HepG2 (cell line): ENCODE data around the gene HOXC4. TPM values are rescaled to one million over a fixed set of nuclear protein-coding genes. Genes with fewer than 3 reads are reported as not detected.
"Not testable (repeated sequence)": the region's sequence is repeated elsewhere in the genome, so short reads cannot be mapped to it uniquely, and the experiment has no call there.

Experiments used
- ATAC-seq: fragments of 200-7000 bp; cut with Tn5 transposase; 3 replicates; pipeline ENCODE4 v1.9.1; 2020; ENCODE audit warnings: mild to moderate bottlenecking, moderate library complexity
- BruUV-seq: library from RNA; stranded (reverse); fragments of 400-500 nt; replicated peaks from 2 replicates; lab custom pipeline; 2021; lab: Mats Ljungman, UMichigan
- CTCF ChIA-PET: fragments of 300-600 bp; formaldehyde crosslinking; extraction: SDS; loops from one replicate; lab custom pipeline; 2021; ENCODE audit warnings: low total read pairs, inconsistent platforms, low intra/inter-chr PET ratio; lab: Yijun Ruan, JAX
- POLR2A ChIA-PET: fragments of 350-600 bp; sonication (Branson Sonifier 250); formaldehyde crosslinking; loops from one replicate; lab custom pipeline; 2020; ENCODE audit warnings: antibody characterized with exemption, inconsistent platforms; lab: Yijun Ruan, JAX
- DNase-seq: peaks from one replicate; pipeline ENCODE4 v3.0.0-alpha.2; 2015; ENCODE audit warnings: low spot score
- FAIRE-seq: peaks from 3 replicates; lab custom pipeline; 2011; peaks lifted over from hg19 to GRCh38; lab: Jason Lieb, UNC
- H2AFZ ChIP-seq: one replicate; pipeline ENCODE4 v1.6.1; 2011; ENCODE audit warnings: low read length, inconsistent platforms
- H3K27ac ChIP-seq: fragments of 300-600 bp; 3 replicates; pipeline ENCODE4 v1.8.0; 2011; ENCODE audit warnings: mixed run types, mild to moderate bottlenecking, mixed read lengths, low read length, inconsistent platforms; ENCODE audit not compliant: insufficient read depth; ENCODE audit errors: extremely low read length
- H3K27me3 ChIP-seq, 2 experiments: fragments of 200-600 bp in 1 of 2; 2 replicates in 1 of 2; 3 replicates in 1 of 2; pipeline versions ENCODE4 v1.6.0 to v1.8.0; 2011; ENCODE audit warnings: low read length in 2 of 2, mild to moderate bottlenecking in 2 of 2, moderate library complexity in 2 of 2, inconsistent platforms in 1 of 2; ENCODE audit not compliant: insufficient read depth in 2 of 2, control insufficient read depth in 1 of 2
- H3K36me3 ChIP-seq, 2 experiments: fragments of 200-600 bp in 1 of 2; replicated peaks in 1 of 2; 2 replicates in 1 of 2; 3 replicates in 1 of 2; pipeline versions ENCODE4 v1.5.1 to v1.8.0; 2011; ENCODE audit warnings: low read length in 2 of 2, inconsistent platforms in 1 of 2; ENCODE audit not compliant: insufficient read depth in 2 of 2, control insufficient read depth in 1 of 2
- H3K4me1 ChIP-seq: 2 replicates; pipeline ENCODE4 v1.5.1; 2012; ENCODE audit warnings: low read length, inconsistent platforms; ENCODE audit not compliant: insufficient read depth
- H3K4me2 ChIP-seq: 2 replicates; pipeline ENCODE4 v1.6.0; 2011; ENCODE audit warnings: low read depth, low read length, inconsistent platforms
- H3K4me3 ChIP-seq, 3 experiments: fragments of 200-600 bp in 1 of 3; sonication (generic), shearing (Covaris generic) in 1 of 3; replicated peaks in 1 of 3; 2 replicates each; pipeline ENCODE4 v1.5.1; 2011 to 2016; ENCODE audit warnings: low read length in 3 of 3, inconsistent platforms in 2 of 3, low read depth in 2 of 3, mild to moderate bottlenecking in 2 of 3, control low read depth in 1 of 3, mixed read lengths in 1 of 3; ENCODE audit not compliant: insufficient read depth in 1 of 3
- H3K79me2 ChIP-seq: one replicate; pipeline ENCODE4 v1.6.1; 2011; ENCODE audit warnings: low read length, inconsistent platforms; ENCODE audit not compliant: insufficient read depth
- H3K9ac ChIP-seq: 2 replicates; pipeline ENCODE4 v1.6.0; 2011; ENCODE audit warnings: mild to moderate bottlenecking, low read depth, low read length, inconsistent platforms; ENCODE audit not compliant: insufficient read depth
- H3K9me3 ChIP-seq: 2 replicates; pipeline ENCODE4 v1.5.1; 2012; ENCODE audit warnings: mild to moderate bottlenecking, low read length
- H4K20me1 ChIP-seq: 2 replicates; pipeline ENCODE4 v1.6.0; 2011; ENCODE audit warnings: inconsistent platforms, mild to moderate bottlenecking, low read length, moderate library complexity; ENCODE audit not compliant: insufficient read depth
- ATF1 ChIP-seq: IDR thresholded peaks from 2 replicates; pipeline ENCODE4 v1.6.1; 2016; ENCODE audit warnings: mild to moderate bottlenecking, control low read depth
- CREB1 ChIP-seq, 2 experiments: fragments of 450-650 bp in 1 of 2; IDR thresholded peaks; 2 replicates each; pipeline ENCODE4 v1.6.1; 2016 to 2017; ENCODE audit warnings: control low read depth in 1 of 2, mild to moderate bottlenecking in 1 of 2, missing compliant biosample characterization in 1 of 2, missing genetic modification characterization in 1 of 2
- E2F5 ChIP-seq: sonication (generic); formaldehyde crosslinking; conservative IDR thresholded peaks from 2 replicates; pipeline ENCODE4 v1.4.0; 2020; ENCODE audit warnings: missing genetic modification reagents
- GABPB1 ChIP-seq: IDR thresholded peaks from 2 replicates; pipeline ENCODE4 v1.6.1; 2016; ENCODE audit warnings: mild to moderate bottlenecking, missing genetic modification reagents, moderate library complexity, missing compliant biosample characterization
- IRF1 ChIP-seq: sonication (generic); formaldehyde crosslinking; IDR thresholded peaks from 2 replicates; pipeline ENCODE4 v1.4.0; 2020; ENCODE audit warnings: low read depth, mild to moderate bottlenecking, missing genetic modification reagents
- KDM4B ChIP-seq: sonication (generic); formaldehyde crosslinking; IDR thresholded peaks from 2 replicates; pipeline ENCODE4 v1.4.0; 2020; ENCODE audit warnings: missing genetic modification reagents
- MTA3 ChIP-seq: sonication (generic); formaldehyde crosslinking; IDR thresholded peaks from 2 replicates; pipeline ENCODE4 v1.4.0; 2020; ENCODE audit warnings: missing genetic modification reagents
- RFX1 ChIP-seq: fragments of 450-650 bp; IDR thresholded peaks from 2 replicates; pipeline ENCODE4 v1.6.1; 2017
- USF2 ChIP-seq, 2 experiments: sonication (generic) in 1 of 2; formaldehyde crosslinking in 1 of 2; IDR thresholded peaks; 2 replicates each; pipeline versions ENCODE4 v1.5.1 to v1.6.1; 2011 to 2020; ENCODE audit warnings: borderline replicate concordance in 1 of 2, low read depth in 1 of 2, low read length in 1 of 2, mild to moderate bottlenecking in 1 of 2, missing genetic modification reagents in 1 of 2, moderate library complexity in 1 of 2
- ZFP1 ChIP-seq: IDR thresholded peaks from 2 replicates; pipeline ENCODE4 v1.6.1; 2016
- ZFX ChIP-seq: sonication (generic); formaldehyde crosslinking; IDR thresholded peaks from 2 replicates; pipeline ENCODE4 v1.4.0; 2020; ENCODE audit warnings: mild to moderate bottlenecking, low read depth, missing genetic modification reagents, moderate library complexity
- ZNF546 ChIP-seq: sonication (generic); formaldehyde crosslinking; conservative IDR thresholded peaks from 2 replicates; pipeline ENCODE4 v1.8.1; 2023; ENCODE audit warnings: mild to moderate bottlenecking, missing genetic modification reagents
- WGBS: methylation state at CpG from one replicate; pipeline ENCODE4 v1.1.6; 2017; ENCODE audit warnings: low lambda C conversion rate; 5-methylcytosine and 5-hydroxymethylcytosine counted together
- in situ Hi-C: cut with HindIII; loops from 2 replicates; pipeline ENCODE4 v1.10.0; 2017; ENCODE audit warnings: low pct_unique_long_range_greater_than_20kb; ENCODE audit not compliant: extremely low pct_ligation_motif_present
- intact Hi-C: fragments of 100-400 bp; cut with micrococcal nuclease; formaldehyde crosslinking; loops from one replicate; pipeline ENCODE4 v1.10.0; 2022; ENCODE audit not compliant: unreplicated experiment
- polyA plus RNA-seq, 8 experiments: library from polyadenylated mRNA; depleted of rRNA in 3 of 8; stranded (reverse) in 7 of 8; unstranded in 1 of 8; fragments of >200 nt; fragmentation: Illumina TruSeq in 4 of 8; extraction: Trizol in 4 of 8; gene quantifications; 2 replicates each; pipeline versions ENCODE4 v1.2.1 to v1.2.3, GENCODE V29; 2011 to 2016; ENCODE audit warnings: low read depth in 4 of 8, missing spikeins in 1 of 8, mixed read lengths in 1 of 8; ENCODE audit not compliant: insufficient read depth in 1 of 8
- total RNA-seq, 5 experiments: library from RNA; depleted of rRNA; stranded (reverse); fragments of >200 nt; fragmentation: Illumina TruSeq; extraction: Trizol; gene quantifications; 2 replicates each; pipeline ENCODE4 v1.2.3, GENCODE V29; 2016; ENCODE audit warnings: low read depth in 1 of 5

The HOXC4 gene
- total and polyA plus RNA-seq, 2 of the 13 experiments (the other 11 are each of a cell fraction or from before 2014, with no cell fraction given) = not detected

- no peak overlapping the region for H3K9ac ChIP-seq
- DNase-seq = no peak
- POLR2A ChIA-PET = no interaction called here
- H3K4me2 ChIP-seq = no peak overlapping the region
- peaks cover 1 to 9% of the 10 kb centered on the region in 2 experiments; a peak in 3 of 5 replicates for H3K27me3 ChIP-seq
- ATAC-seq = no peak
- H3K4me3 ChIP-seq = no peak overlapping the region
- TF ChIP-seq E2F5 (CRISPR knock-in tag) = no peak
- TF ChIP-seq CREB1 (IDR thresholded peaks at IDR 0.05) = no peak
- TF ChIP-seq CREB1 (CRISPR knock-in tag; IDR thresholded peaks at IDR 0.05) = no peak
- TF ChIP-seq MTA3 (CRISPR knock-in tag) = no peak
- TF ChIP-seq GABPB1 (CRISPR knock-in tag) = no peak
- TF ChIP-seq ZFP1 (CRISPR knock-in tag) = no peak
- TF ChIP-seq KDM4B (CRISPR knock-in tag) = no peak
- TF ChIP-seq ZNF546 (CRISPR knock-in tag) = no peak
- TF ChIP-seq IRF1 (CRISPR knock-in tag) = no peak
- no peak for TF ChIP-seq USF2 (IDR thresholded peaks at IDR 0.05; ENCODE audit: low read depth, low read length)
- no peak for TF ChIP-seq USF2 (CRISPR knock-in tag; IDR thresholded peaks at IDR 0.05; ENCODE audit: borderline replicate concordance)
- TF ChIP-seq ATF1 (CRISPR knock-in tag) = no peak
- TF ChIP-seq ZFX = no peak
- no peak for TF ChIP-seq RFX1
- TF ChIP-seq, all 625 proteins: peak for 0
- BruUV-seq = no TSS peak
- FAIRE-seq = no peak
- Histone ChIP-seq H3K36me3 (no peaks in the 10 kb centered on the region), H3K79me2 (no peaks in the 10 kb centered on the region), H3K9me3 (no peaks in the 10 kb centered on the region), H3K4me1 (no peaks in the 10 kb centered on the region), H3K27ac (no peak overlapping the region), H2AFZ (no peak overlapping the region), H4K20me1 (no peaks in the 10 kb centered on the region)
- in situ Hi-C loops = no loop called here
- CTCF ChIA-PET = no interaction called here
- intact Hi-C loops = no loop called here
These were observed 22.3 kb downstream of the HOXC4 start for GRCh38 chr12:54075974-54076373.

- H3K27me3 ChIP-seq, H3K27ac ChIP-seq, H3K36me3 ChIP-seq, H3K4me3 ChIP-seq, H3K4me2 ChIP-seq, H3K9me3 ChIP-seq, H3K79me2 ChIP-seq, FAIRE-seq, ATAC-seq, in situ Hi-C loops, BruUV-seq, H3K4me1 ChIP-seq, POLR2A ChIA-PET, H4K20me1 ChIP-seq, CTCF ChIA-PET, H2AFZ ChIP-seq, intact Hi-C loops, DNase-seq, H3K9ac ChIP-seq: not testable (repeated sequence)
- 73% methylated on average over 10 of the region's 10 CpGs for WGBS
These were observed 24.2 kb downstream of the HOXC4 start for GRCh38 chr12:54077843-54078242.
